ENCODE results near the gene CLEC16A.

The CLEC16A gene

DNA sequence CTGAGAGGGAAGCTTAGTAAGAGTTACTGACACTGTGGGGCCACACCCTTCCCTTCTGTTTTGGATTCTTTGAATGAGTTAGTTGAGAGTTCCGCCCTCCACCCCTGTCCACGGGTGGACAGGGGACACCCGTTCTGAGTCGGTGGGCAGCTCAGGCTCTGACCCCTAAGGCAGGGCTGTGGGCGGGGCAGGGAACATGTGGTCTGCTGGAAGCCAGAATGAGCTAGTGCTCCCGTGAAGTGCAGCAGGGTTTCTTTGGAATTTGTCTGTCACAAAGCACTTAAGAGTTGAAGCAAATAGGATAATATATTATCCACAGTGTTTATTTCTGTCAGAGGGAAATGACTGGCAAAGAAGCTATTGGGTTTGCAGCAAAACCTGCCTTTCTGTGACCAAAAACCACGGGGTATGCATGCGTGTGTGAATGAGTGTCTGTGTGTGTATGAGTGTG is 90.1 kb downstream of the CLEC16A start:
- TF ChIP-seq, protein P1, sequence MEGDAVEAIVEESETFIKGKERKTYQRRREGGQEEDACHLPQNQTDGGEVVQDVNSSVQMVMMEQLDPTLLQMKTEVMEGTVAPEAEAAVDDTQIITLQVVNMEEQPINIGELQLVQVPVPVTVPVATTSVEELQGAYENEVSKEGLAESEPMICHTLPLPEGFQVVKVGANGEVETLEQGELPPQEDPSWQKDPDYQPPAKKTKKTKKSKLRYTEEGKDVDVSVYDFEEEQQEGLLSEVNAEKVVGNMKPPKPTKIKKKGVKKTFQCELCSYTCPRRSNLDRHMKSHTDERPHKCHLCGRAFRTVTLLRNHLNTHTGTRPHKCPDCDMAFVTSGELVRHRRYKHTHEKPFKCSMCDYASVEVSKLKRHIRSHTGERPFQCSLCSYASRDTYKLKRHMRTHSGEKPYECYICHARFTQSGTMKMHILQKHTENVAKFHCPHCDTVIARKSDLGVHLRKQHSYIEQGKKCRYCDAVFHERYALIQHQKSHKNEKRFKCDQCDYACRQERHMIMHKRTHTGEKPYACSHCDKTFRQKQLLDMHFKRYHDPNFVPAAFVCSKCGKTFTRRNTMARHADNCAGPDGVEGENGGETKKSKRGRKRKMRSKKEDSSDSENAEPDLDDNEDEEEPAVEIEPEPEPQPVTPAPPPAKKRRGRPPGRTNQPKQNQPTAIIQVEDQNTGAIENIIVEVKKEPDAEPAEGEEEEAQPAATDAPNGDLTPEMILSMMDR (IDR thresholded peaks at IDR 0.05; ENCODE audit: insufficient read depth, missing control alignments) = no peak
- FAIRE-seq = no peak
- DNase-seq (ENCODE audit: insufficient read length, low spot score) = no peak

- no peak for FAIRE-seq
- TF ChIP-seq, protein P1 (IDR thresholded peaks at IDR 0.05; ENCODE audit: insufficient read depth, missing control alignments) = no peak
- DNase-seq (ENCODE audit: insufficient read length, low spot score) = no peak
Observed at GRCh38 chr16:11035096-11035495, 90.7 kb downstream of the CLEC16A start.

GRCh38 chr16:11036040-11036439 is 91.7 kb downstream of the CLEC16A start:
- TF ChIP-seq, protein P1 (IDR thresholded peaks at IDR 0.05; ENCODE audit: insufficient read depth, missing control alignments) = no peak
- DNase-seq (ENCODE audit: insufficient read length, low spot score) = no peak
- no peak for FAIRE-seq

DNA sequence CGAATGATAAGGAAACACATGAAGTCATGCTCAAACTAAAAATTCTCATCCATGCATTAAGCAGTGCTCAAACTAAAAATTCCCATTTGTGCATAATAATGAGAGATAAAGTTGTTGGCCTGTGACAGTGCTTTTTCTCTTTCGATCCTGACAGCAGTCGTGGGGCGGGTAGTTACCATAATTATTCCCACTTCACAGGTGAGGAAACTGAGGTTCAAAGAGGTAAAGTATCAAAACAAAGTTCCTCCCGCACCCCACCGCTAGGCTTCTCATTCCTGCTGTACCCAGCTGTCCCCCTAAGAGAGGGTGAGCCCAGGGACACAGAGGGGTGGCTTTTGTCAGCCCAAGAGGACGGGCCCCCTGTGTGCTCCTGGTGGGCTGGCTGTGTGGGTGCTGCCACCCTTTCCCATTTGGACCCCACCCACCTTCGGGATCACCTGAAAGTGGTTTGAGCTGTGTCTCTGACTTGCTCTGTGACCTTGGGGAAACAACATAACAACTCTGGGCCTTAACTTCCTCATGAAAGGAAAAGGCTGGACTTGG is 92.6 kb downstream of the CLEC16A start:
- FAIRE-seq (no peak), DNase-seq (ENCODE audit: insufficient read length, low spot score) (no peak)
- TF ChIP-seq, protein P1 (IDR thresholded peaks at IDR 0.05; ENCODE audit: insufficient read depth, missing control alignments) = no peak

DNA sequence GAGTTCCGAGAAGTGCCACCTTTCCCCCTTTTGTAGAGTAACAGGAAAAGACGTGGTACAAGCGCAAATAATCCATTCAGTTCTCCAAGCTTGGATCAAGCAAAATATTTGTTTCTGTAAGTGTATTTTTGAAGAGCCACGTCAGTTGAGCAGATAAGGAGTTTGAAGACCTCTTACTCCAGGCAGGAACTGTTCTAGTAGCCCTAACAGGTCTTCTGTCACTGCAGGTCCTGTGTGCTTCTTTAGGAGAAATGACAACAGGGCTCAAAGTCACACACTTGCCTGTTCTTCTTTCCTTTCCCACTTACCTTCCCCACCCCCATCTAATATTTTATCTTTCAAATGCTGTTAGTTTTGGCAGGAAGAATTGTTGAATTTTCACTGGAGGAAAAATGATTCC is 93.9 kb downstream of the CLEC16A start:
- no peak for DNase-seq (ENCODE audit: insufficient read length, low spot score)
- TF ChIP-seq, protein P1 (IDR thresholded peaks at IDR 0.05; ENCODE audit: insufficient read depth, missing control alignments) = no peak
- FAIRE-seq = no peak

DNA sequence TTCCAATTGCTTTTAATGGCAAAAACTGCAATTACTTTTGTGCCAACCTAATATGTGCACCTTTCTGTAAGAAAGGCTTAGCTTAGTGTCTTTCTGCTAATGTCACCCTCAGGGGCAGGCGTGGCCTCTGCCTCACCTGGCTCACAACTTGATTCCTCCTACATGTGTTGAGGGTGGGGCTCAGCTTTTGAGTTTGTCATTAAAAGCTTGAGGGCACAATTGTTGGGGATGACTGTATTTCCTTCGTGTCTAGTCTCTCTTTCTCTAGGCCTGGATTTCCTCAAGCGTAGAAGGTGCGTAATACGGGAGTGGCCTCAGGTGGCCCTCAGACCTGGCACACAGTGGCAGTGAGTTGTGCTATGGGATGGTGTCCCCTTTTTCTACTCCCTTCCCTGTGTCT is 94.4 kb downstream of the CLEC16A start:
- FAIRE-seq (no peak), DNase-seq (ENCODE audit: insufficient read length, low spot score) (no peak)
- TF ChIP-seq, protein P1 (IDR thresholded peaks at IDR 0.05; ENCODE audit: insufficient read depth, missing control alignments) = no peak

DNA sequence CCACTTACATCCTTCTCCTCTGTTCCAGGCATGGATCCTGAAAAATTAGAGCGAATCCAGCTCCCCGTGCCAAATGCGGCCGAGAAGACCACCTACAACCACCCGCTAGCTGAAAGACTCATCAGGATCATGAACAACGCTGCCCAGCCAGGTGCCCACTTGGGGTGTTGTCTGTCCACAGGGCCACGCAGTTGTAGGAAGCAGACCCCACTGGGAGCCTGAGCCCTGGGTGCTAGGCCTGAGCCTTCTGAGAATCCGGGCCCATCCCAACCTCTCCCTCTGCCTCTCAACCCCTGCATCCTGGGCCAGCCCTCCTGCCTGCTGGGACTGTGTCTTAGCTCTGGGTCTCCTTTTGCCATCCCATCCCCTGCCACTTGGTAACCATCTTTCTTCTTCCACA is 95.4 kb downstream of the CLEC16A start:
- DNase-seq (ENCODE audit: insufficient read length, low spot score) (no peak), FAIRE-seq (no peak)
- TF ChIP-seq, protein P1 (IDR thresholded peaks at IDR 0.05; ENCODE audit: insufficient read depth, missing control alignments) = no peak

All from D721Med (cell line).